DND-41 (cell line): Measurements from ENCODE around the gene PPP1R13B.

Experiments used
- ATAC-seq: fragments of 200-7000 bp; cut with Tn5 transposase; 3 replicates; pipeline ENCODE4 v1.9.1; 2021; ENCODE audit warnings: low read depth; ENCODE audit not compliant: insufficient read depth
- DNase-seq: peaks from one replicate; pipeline ENCODE4 v3.0.0-alpha.2; 2020
- H2AFZ ChIP-seq: 2 replicates; pipeline ENCODE4 v1.6.0; 2012; ENCODE audit warnings: low read depth, low read length
- H3K27ac ChIP-seq: 2 replicates; pipeline ENCODE4 v1.5.1; 2012; ENCODE audit warnings: low read length, inconsistent platforms
- H3K27me3 ChIP-seq: fragments of 200-600 bp; sonication (generic); 2 replicates; pipeline ENCODE4 v1.6.0; 2012; ENCODE audit warnings: low read length, mild to moderate bottlenecking, inconsistent platforms; ENCODE audit not compliant: insufficient read depth, poor library complexity
- H3K36me3 ChIP-seq: 2 replicates; pipeline ENCODE4 v1.5.1; 2012; ENCODE audit warnings: low read length, inconsistent platforms; ENCODE audit not compliant: insufficient read depth
- H3K4me1 ChIP-seq: 2 replicates; pipeline ENCODE4 v1.5.1; 2012; ENCODE audit warnings: mild to moderate bottlenecking, low read length; ENCODE audit not compliant: insufficient read depth
- H3K4me2 ChIP-seq: 2 replicates; pipeline ENCODE4 v1.6.0; 2012; ENCODE audit warnings: mild to moderate bottlenecking, moderate library complexity, low read length, inconsistent platforms; ENCODE audit not compliant: insufficient read depth
- H3K4me3 ChIP-seq, 2 experiments: fragments of 200-600 bp in 1 of 2; shearing (Covaris generic) in 1 of 2; 2 replicates each; pipeline ENCODE4 v1.5.1; 2012 to 2016; ENCODE audit warnings: inconsistent platforms in 2 of 2, low read length in 2 of 2, mild to moderate bottlenecking in 2 of 2, low read depth in 1 of 2, moderate library complexity in 1 of 2
- H3K79me2 ChIP-seq: 2 replicates; pipeline ENCODE4 v1.6.0; 2012; ENCODE audit warnings: low read length, inconsistent platforms; ENCODE audit not compliant: insufficient read depth
- H3K9ac ChIP-seq: 2 replicates; pipeline ENCODE4 v1.6.0; 2012; ENCODE audit warnings: low read depth, mild to moderate bottlenecking, inconsistent platforms, low read length, moderate library complexity
- H3K9me3 ChIP-seq: 2 replicates; pipeline ENCODE4 v1.5.1; 2012; ENCODE audit warnings: low read length, moderate library complexity, mild to moderate bottlenecking, inconsistent platforms; ENCODE audit not compliant: insufficient read depth, severe bottlenecking
- H4K20me1 ChIP-seq: 2 replicates; pipeline ENCODE4 v1.6.0; 2012; ENCODE audit warnings: low read length; ENCODE audit not compliant: insufficient read depth
- EZH2 ChIP-seq: IDR thresholded peaks from 3 replicates; pipeline ENCODE4 v1.6.1; 2012; ENCODE audit warnings: borderline replicate concordance, low read depth, mild to moderate bottlenecking, moderate library complexity, low read length, inconsistent platforms; ENCODE audit not compliant: severe bottlenecking
- TF ChIP-seq, protein P1 (sequence below): IDR thresholded peaks from 2 replicates; pipeline ENCODE4 v1.5.1; 2012; ENCODE audit warnings: borderline replicate concordance, low read length, moderate library complexity, mild to moderate bottlenecking; ENCODE audit not compliant: poor library complexity, severe bottlenecking; ENCODE audit errors: extremely low read depth

Gene PPP1R13B

GRCh38 chr14:103887557-103888115 lies 40.3 kb upstream of the PPP1R13B start:
- ATAC-seq = no peak

DNA sequence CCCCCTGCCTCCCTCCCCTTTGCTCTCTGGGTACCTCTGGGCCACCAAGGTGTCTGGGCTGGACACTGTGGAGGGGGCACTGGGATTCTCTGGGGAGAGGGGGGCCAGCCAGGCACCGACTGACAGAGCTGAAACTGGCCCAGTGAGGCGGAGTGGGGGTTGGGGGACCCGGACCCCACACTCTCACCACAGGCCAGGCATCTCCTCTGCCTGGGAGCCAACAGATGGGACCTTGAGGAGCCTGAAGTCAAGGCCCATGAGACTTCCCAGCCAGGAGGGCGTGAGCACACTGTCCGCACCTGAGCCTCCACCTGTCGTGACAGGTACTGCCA lies 39.8 kb upstream of the PPP1R13B start:
- TF ChIP-seq, protein P1, sequence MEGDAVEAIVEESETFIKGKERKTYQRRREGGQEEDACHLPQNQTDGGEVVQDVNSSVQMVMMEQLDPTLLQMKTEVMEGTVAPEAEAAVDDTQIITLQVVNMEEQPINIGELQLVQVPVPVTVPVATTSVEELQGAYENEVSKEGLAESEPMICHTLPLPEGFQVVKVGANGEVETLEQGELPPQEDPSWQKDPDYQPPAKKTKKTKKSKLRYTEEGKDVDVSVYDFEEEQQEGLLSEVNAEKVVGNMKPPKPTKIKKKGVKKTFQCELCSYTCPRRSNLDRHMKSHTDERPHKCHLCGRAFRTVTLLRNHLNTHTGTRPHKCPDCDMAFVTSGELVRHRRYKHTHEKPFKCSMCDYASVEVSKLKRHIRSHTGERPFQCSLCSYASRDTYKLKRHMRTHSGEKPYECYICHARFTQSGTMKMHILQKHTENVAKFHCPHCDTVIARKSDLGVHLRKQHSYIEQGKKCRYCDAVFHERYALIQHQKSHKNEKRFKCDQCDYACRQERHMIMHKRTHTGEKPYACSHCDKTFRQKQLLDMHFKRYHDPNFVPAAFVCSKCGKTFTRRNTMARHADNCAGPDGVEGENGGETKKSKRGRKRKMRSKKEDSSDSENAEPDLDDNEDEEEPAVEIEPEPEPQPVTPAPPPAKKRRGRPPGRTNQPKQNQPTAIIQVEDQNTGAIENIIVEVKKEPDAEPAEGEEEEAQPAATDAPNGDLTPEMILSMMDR = no peak
- TF ChIP-seq EZH2 = no peak
- Histone ChIP-seq H3K9me3 (no peaks in the 10 kb centered on the region), H3K27ac (no peak overlapping the region), H4K20me1 (peaks cover 4% of the 10 kb centered on the region; the same call in 1 of the 2 replicates), H3K36me3 (no peaks in the 10 kb centered on the region), H2AFZ (no peak overlapping the region), H3K9ac (no peak overlapping the region), H3K4me1 (no peaks in the 10 kb centered on the region), H3K4me2 (no peak overlapping the region), H3K79me2 (no peaks in the 10 kb centered on the region), H3K4me3 (no peak overlapping the region), H3K27me3 (no peaks in the 10 kb centered on the region)
- ATAC-seq (no peak), DNase-seq (no peak)

More at GRCh38 chr14:103887557-103888115, 40.3 kb upstream of the PPP1R13B start:
- H4K20me1 ChIP-seq = peaks cover 4% of the 10 kb centered on the region; the same call in 1 of the 2 replicates
- no peaks in the 10 kb centered on the region for H3K4me1 ChIP-seq
- no peak for DNase-seq
- no peak overlapping the region for H3K4me3 ChIP-seq
- no peak for TF ChIP-seq EZH2
- TF ChIP-seq, protein P1 = no peak
- no peak overlapping the region for H3K27ac ChIP-seq
- no peaks in the 10 kb centered on the region for H3K27me3 ChIP-seq
- H3K4me2 ChIP-seq = no peak overlapping the region
- no peak overlapping the region for H2AFZ ChIP-seq
- no peak overlapping the region for H3K9ac ChIP-seq
- no peaks in the 10 kb centered on the region for H3K79me2 ChIP-seq
- no peaks in the 10 kb centered on the region for H3K9me3 ChIP-seq
- H3K36me3 ChIP-seq = no peaks in the 10 kb centered on the region

DNA sequence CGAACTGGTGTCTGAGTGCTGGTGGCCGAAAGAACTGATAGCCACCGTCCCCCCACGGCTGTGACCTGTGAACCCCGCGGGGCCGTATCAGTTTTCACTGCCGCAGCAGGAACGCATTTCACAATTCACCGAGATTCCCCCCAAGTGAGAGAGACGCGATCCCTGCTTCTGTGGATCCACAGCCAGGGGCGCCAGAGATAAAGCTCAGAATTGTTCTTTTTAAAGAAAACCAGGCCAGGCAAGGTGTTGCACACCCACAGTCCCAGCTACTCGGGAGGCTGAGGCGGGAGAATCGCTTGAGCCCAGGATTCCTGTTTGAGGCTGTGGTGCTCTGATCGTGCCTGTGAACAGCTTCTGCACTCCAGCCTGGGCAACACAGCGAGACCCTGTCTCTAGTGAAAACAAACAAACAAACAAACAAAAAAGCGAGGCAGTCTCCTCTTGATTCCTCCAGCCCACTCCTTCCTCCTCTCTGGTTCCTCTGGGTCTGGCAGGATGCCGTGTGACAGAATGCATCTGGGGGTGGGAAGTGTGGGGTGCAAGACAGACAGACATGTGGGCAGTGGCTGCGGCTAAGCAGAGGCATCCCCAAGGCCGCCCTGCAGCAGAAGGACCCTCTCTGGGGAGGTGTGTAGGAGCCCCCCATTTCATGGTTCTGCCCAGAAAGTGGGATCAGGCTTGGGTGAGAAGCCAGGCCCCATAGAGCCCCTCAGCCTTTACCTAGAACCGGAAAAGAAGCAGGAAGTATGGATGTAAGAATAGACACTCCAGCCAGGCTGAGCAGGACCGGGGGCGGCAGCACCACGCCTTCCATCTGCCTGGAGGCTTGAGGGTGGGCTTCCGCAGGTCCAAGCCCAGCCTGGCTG lies 39.2 kb upstream of the PPP1R13B start:
- DNase-seq (no peak), ATAC-seq (no peak)
- no peak for TF ChIP-seq EZH2
- TF ChIP-seq, protein P1 = no peak
- peaks cover 4% of the 10 kb centered on the region; the same call in 1 of the 2 replicates for H4K20me1 ChIP-seq
- H3K27me3 ChIP-seq = no peaks in the 10 kb centered on the region
- no peaks in the 10 kb centered on the region for H3K9me3 ChIP-seq
- H2AFZ ChIP-seq = no peak overlapping the region; the same call in 1 of the 2 replicates
- no peak overlapping the region for H3K27ac ChIP-seq
- no peaks in the 10 kb centered on the region for H3K36me3 ChIP-seq
- H3K4me2 ChIP-seq = no peak overlapping the region
- no peaks in the 10 kb centered on the region for H3K4me1 ChIP-seq
- no peak overlapping the region for H3K4me3 ChIP-seq
- H3K79me2 ChIP-seq = no peaks in the 10 kb centered on the region
- no peak overlapping the region for H3K9ac ChIP-seq
